GM23248 (cell line): ENCODE results near the gene ADSS1. TPM values are rescaled to one million over a fixed set of nuclear protein-coding genes. Genes with fewer than 3 reads are reported as not detected.
A peak's percentile ranks its signal among the peaks of the same experiment; 100 is the strongest.

Source experiments
- DNase-seq: peaks from one replicate; pipeline ENCODE4 v3.0.0-alpha.2; 2015
- H2AFZ ChIP-seq: fragments of 200-600 bp; sonication (generic); 2 replicates; pipeline ENCODE4 v1.6.1; 2016; ENCODE audit warnings: antibody characterized with exemption
- H3F3A ChIP-seq: fragments of 200-600 bp; sonication (generic); 2 replicates; pipeline ENCODE4 v1.6.1; 2016; ENCODE audit warnings: mild to moderate bottlenecking, antibody characterized with exemption, mixed run types; ENCODE audit not compliant: insufficient read depth
- H3K27ac ChIP-seq: fragments of 200-600 bp; sonication (generic); 2 replicates; pipeline ENCODE4 v1.5.1; 2016; ENCODE audit warnings: mild to moderate bottlenecking
- H3K27me3 ChIP-seq: fragments of 200-600 bp; sonication (generic); replicated peaks from 2 replicates; pipeline ENCODE4 v1.6.1; 2016; ENCODE audit warnings: mild to moderate bottlenecking; ENCODE audit not compliant: insufficient read depth
- H3K36me3 ChIP-seq: fragments of 200-600 bp; sonication (generic); 2 replicates; pipeline ENCODE4 v1.6.1; 2016; ENCODE audit warnings: low read depth, mild to moderate bottlenecking
- H3K4me1 ChIP-seq: fragments of 200-600 bp; sonication (generic); 2 replicates; pipeline ENCODE4 v1.6.1; 2016; ENCODE audit warnings: mild to moderate bottlenecking; ENCODE audit not compliant: insufficient read depth
- H3K4me2 ChIP-seq: fragments of 200-600 bp; sonication (generic); one replicate; pipeline ENCODE4 v1.6.1; 2016; ENCODE audit warnings: mild to moderate bottlenecking; ENCODE audit not compliant: unreplicated experiment
- H3K4me3 ChIP-seq: fragments of 200-600 bp; sonication (generic); 2 replicates; pipeline ENCODE4 v1.5.1; 2016; ENCODE audit warnings: mild to moderate bottlenecking
- H3K79me2 ChIP-seq: fragments of 200-600 bp; sonication (generic); 2 replicates; pipeline ENCODE4 v1.6.1; 2016; ENCODE audit warnings: mild to moderate bottlenecking; ENCODE audit not compliant: insufficient read depth
- H3K9ac ChIP-seq: fragments of 200-600 bp; sonication (generic); 2 replicates; pipeline ENCODE4 v1.6.1; 2016; ENCODE audit warnings: mild to moderate bottlenecking
- H3K9me2 ChIP-seq: fragments of 200-600 bp; sonication (generic); 2 replicates; pipeline ENCODE4 v1.6.1; 2016; ENCODE audit warnings: mixed run types, mild to moderate bottlenecking, moderate library complexity; ENCODE audit not compliant: insufficient read depth
- H3K9me3 ChIP-seq: fragments of 200-600 bp; sonication (generic); one replicate; pipeline ENCODE4 v1.6.1; 2017; ENCODE audit warnings: low read depth
- H4K20me1 ChIP-seq: fragments of 200-600 bp; sonication (generic); 2 replicates; pipeline ENCODE4 v1.6.0; 2016; ENCODE audit not compliant: insufficient read depth
- EZH2 ChIP-seq: fragments of 200-600 bp; sonication (generic); IDR thresholded peaks from 2 replicates; pipeline ENCODE4 v1.6.1; 2018; ENCODE audit warnings: antibody characterized with exemption, mild to moderate bottlenecking; ENCODE audit not compliant: insufficient read depth, poor library complexity, severe bottlenecking
- EZH2phosphoT487 ChIP-seq: fragments of 200-600 bp; sonication (generic); IDR thresholded peaks from 2 replicates; pipeline ENCODE4 v1.6.1; 2018; ENCODE audit warnings: antibody characterized with exemption, moderate library complexity, mild to moderate bottlenecking, low read depth; ENCODE audit not compliant: insufficient read depth
- WGBS, 2 experiments: methylation state at CpG; one replicate each; pipeline ENCODE4 v1.1.6; 2015 to 2017; ENCODE audit warnings: low lambda C conversion rate in 2 of 2, low coverage in 1 of 2; ENCODE audit errors: missing lambda C conversion rate in 2 of 2; 5-methylcytosine and 5-hydroxymethylcytosine counted together
- in situ Hi-C: fragments of 300-500 bp; cut with MboI; formaldehyde crosslinking; loops from 2 replicates; pipeline ENCODE4 v1.15.0; 2020
- polyA plus RNA-seq: library from polyadenylated mRNA; unstranded; fragments of >200 nt; fragmentation: Nextera tagmentation; extraction: Ambion mirVana; gene quantifications from 2 replicates; pipeline ENCODE4 v1.2.1, GENCODE V29; 2016
- total RNA-seq: library from RNA; depleted of rRNA; stranded (reverse); fragments of >200 nt; shearing (Covaris generic); gene quantifications from 2 replicates; pipeline ENCODE4 v1.2.3, GENCODE V29; 2014

The ADSS1 gene
- total and polyA plus RNA-seq, 2 experiments from 2014 or later: 3.7 to 7.1 TPM

DNA sequence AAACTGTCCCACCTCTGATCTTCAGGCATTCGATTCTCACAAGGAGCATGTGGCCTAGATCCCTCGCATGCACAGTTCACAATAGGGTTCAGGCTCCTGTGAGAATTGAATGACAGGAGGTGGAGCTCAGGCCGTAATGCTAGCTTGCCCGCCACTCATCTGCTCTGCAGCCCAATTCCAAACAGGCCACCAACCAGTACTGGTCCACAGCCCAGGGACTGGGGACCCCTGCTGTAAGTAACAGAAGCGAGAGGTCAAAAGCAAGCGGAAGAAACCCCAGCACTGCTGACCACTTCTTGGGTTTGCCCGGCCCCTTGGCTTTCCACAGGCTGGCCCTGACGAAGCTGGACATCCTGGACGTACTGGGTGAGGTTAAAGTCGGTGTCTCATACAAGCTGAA lies 20.5 kb downstream of the ADSS1 start:
- Histone ChIP-seq H3K4me1 (peaks cover 32% of the 10 kb centered on the region), H3K79me2 (no peaks in the 10 kb centered on the region), H3K36me3 (no peaks in the 10 kb centered on the region), H3K4me2 (no peak overlapping the region), H2AFZ (no peak overlapping the region), H3K9ac (no peak overlapping the region), H3K9me2 (no peaks in the 10 kb centered on the region), H3K9me3 (no peaks in the 10 kb centered on the region), H3K27ac (no peak overlapping the region), H3K27me3 (no peaks in the 10 kb centered on the region), H3F3A (peaks cover 20% of the 10 kb centered on the region), H3K4me3 (no peak overlapping the region), H4K20me1 (no peaks in the 10 kb centered on the region)
- TF ChIP-seq EZH2phosphoT487 (no peak), EZH2 (no peak)
- 97% methylated on average over 10 of the region's 10 CpGs for WGBS, 2 experiments
- in situ Hi-C loops: no loop called here
- no peak for DNase-seq

DNA sequence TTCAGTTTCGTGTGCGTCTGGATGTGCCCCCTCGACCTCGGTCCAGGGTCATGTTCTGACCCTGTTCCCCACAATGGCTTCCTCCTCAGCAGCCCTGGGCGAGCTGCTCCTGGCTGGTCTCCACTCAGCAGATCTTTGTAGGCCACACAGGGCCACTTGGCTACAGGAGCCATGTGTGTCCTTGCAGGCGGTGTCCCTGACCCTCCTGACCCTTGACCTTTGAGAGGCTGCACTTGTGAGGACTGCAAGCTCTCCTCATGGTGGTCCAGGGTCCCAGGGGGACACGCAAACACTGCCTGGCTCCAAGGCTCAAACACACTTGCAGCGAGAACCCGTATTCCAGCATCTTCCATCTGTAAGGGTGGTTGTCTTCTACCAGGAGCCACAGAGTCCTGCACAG lies 21.4 kb downstream of the ADSS1 start:
- H3K9ac ChIP-seq: no peak overlapping the region
- H3K9me2 ChIP-seq: no peaks in the 10 kb centered on the region
- TF ChIP-seq EZH2 (no peak), EZH2phosphoT487 (no peak)
- H3K27ac ChIP-seq: no peak overlapping the region
- H3K4me2 ChIP-seq: no peak overlapping the region
- H3K79me2 ChIP-seq: no peaks in the 10 kb centered on the region
- no peak overlapping the region for H2AFZ ChIP-seq
- in situ Hi-C loops: no loop called here
- H3K4me1 ChIP-seq: peaks cover 42% of the 10 kb centered on the region
- H3F3A ChIP-seq: peaks cover 27% of the 10 kb centered on the region
- no peak overlapping the region for H3K4me3 ChIP-seq
- H3K27me3 ChIP-seq: no peaks in the 10 kb centered on the region
- no peaks in the 10 kb centered on the region for H4K20me1 ChIP-seq
- no peak for DNase-seq
- no peaks in the 10 kb centered on the region for H3K36me3 ChIP-seq
- H3K9me3 ChIP-seq: no peaks in the 10 kb centered on the region
- WGBS, 2 experiments: 95 to 97% methylated on average over 9 of the region's 9 CpGs

DNA sequence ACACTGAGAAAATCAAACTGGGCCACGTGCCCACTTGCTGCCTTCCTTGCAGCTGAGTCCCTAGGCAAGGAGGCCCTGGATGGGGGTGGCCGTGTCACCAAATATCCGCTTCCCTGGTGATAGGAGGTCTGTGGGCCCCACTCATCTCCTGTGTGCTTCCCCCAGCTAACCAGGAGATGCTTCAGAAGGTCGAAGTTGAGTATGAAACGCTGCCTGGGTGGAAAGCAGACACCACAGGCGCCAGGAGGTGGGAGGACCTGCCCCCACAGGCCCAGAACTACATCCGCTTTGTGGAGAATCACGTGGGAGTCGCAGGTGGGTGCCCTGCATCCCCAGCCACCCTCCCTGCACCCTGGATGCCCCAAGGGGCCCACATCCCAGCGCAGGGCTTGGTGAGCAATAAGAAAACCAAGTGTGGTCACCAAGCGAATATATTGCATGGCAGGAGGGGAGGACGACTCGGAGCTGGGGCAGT lies 22.1 kb downstream of the ADSS1 start:
- H3K9me2 ChIP-seq: no peaks in the 10 kb centered on the region
- H3K27ac ChIP-seq: peak overlapping the region; percentile 73
- no peak for DNase-seq
- H3F3A ChIP-seq: peaks cover 34% of the 10 kb centered on the region
- H3K9me3 ChIP-seq: no peaks in the 10 kb centered on the region
- H3K4me3 ChIP-seq: no peak overlapping the region
- H3K79me2 ChIP-seq: no peaks in the 10 kb centered on the region
- in situ Hi-C loops: no loop called here
- 82 to 87% methylated on average over 13 of the region's 13 CpGs for WGBS, 2 experiments
- H3K9ac ChIP-seq: no peak overlapping the region
- TF ChIP-seq EZH2 (no peak), EZH2phosphoT487 (no peak)
- peak overlapping the region; percentile 57; the same call in 1 of the 2 replicates for H2AFZ ChIP-seq
- H3K4me1 ChIP-seq: peaks cover 45% of the 10 kb centered on the region
- H4K20me1 ChIP-seq: no peaks in the 10 kb centered on the region
- no peaks in the 10 kb centered on the region for H3K36me3 ChIP-seq
- H3K4me2 ChIP-seq: no peak overlapping the region
- H3K27me3 ChIP-seq: no peaks in the 10 kb centered on the region

DNA sequence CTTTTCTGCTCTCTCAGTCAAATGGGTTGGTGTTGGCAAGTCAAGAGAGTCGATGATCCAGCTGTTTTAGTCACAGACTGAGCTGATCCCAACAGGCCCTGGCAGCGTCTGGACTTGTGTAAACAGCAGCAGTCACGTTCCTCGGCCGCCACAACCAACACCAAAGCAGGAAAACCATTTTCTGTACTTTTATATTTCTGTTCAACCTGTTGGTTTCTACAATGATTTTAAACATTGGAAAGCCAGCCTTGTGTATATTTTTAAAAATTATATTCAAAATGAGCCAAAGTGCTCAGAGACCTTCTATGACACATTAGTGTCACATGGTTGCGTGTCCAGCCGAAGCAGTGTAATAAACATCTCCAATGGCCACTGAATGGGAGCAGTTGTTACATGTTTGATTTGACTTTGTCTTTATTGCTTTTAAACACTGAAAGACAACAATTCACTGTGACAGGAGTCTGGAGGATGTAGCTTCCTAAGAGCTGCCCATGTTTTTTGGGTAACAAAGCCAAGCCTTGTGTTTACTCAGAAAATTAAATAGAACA lies 23.0 kb downstream of the ADSS1 start:
- in situ Hi-C loops: no loop called here
- peaks cover 45% of the 10 kb centered on the region for H3K4me1 ChIP-seq
- H3K27me3 ChIP-seq: no peaks in the 10 kb centered on the region
- peaks cover 34% of the 10 kb centered on the region for H3F3A ChIP-seq
- 25 to 35% methylated on average over 7 of the region's 7 CpGs for WGBS, 2 experiments
- peak overlapping the region; percentile 27 for H3K4me2 ChIP-seq
- H3K9ac ChIP-seq: peak overlapping the region; percentile 44
- H2AFZ ChIP-seq: peak overlapping the region; percentile 57
- no peaks in the 10 kb centered on the region for H3K9me3 ChIP-seq
- DNase-seq: peak; percentile 94
- no peaks in the 10 kb centered on the region for H4K20me1 ChIP-seq
- H3K27ac ChIP-seq: peak overlapping the region; percentile 73
- no peaks in the 10 kb centered on the region for H3K36me3 ChIP-seq
- no peak for TF ChIP-seq EZH2
- no peak overlapping the region for H3K4me3 ChIP-seq
- no peaks in the 10 kb centered on the region for H3K79me2 ChIP-seq
- no peaks in the 10 kb centered on the region for H3K9me2 ChIP-seq
